ENCODE results near the gene C17orf50.

Gene C17orf50

GRCh38 chr17:35728551-35728950, 32.1 kb upstream of the C17orf50 start:
- no peak for TF ChIP-seq CTCF (IDR thresholded peaks at IDR 0.05; ENCODE audit: insufficient read depth, low read depth, low read length, missing control alignments)
- DNase-seq (ENCODE audit: low read depth) = no peak
- H3K4me3 ChIP-seq (ENCODE audit: low read length) = no peak overlapping the region

GRCh38 chr17:35729405-35729833, 31.3 kb upstream of the C17orf50 start:
- H3K4me3 ChIP-seq (ENCODE audit: low read length) = no peak overlapping the region
- no peak for TF ChIP-seq CTCF (IDR thresholded peaks at IDR 0.05; ENCODE audit: insufficient read depth, low read depth, low read length, missing control alignments)
- no peak for DNase-seq (ENCODE audit: low read depth)

- no peak for TF ChIP-seq CTCF (IDR thresholded peaks at IDR 0.05; ENCODE audit: insufficient read depth, low read depth, low read length, missing control alignments)
- DNase-seq (ENCODE audit: low read depth) = no peak
- no peak overlapping the region for H3K4me3 ChIP-seq (ENCODE audit: low read length)
Measured at GRCh38 chr17:35730400-35731005, 30.2 kb upstream of the C17orf50 start.

GRCh38 chr17:35731239-35731916, 29.3 kb upstream of the C17orf50 start, which contains the start of gene RASL10B:
Gene RASL10B (plus strand): TSS chr17:35731639. CDS start chr17:35735185, 3,546 bp downstream.
- H3K4me3 ChIP-seq (ENCODE audit: low read length) = peak within 1 kb of the TSS; percentile 34
- no peak for TF ChIP-seq CTCF (IDR thresholded peaks at IDR 0.05; ENCODE audit: insufficient read depth, low read depth, low read length, missing control alignments)
- peak; percentile 39 for DNase-seq (ENCODE audit: low read depth)

GRCh38 chr17:35731917-35732805, 28.5 kb upstream of the C17orf50 start:
- TF ChIP-seq CTCF (IDR thresholded peaks at IDR 0.05; ENCODE audit: insufficient read depth, low read depth, low read length, missing control alignments) = no peak
- peak overlapping the region; percentile 34 for H3K4me3 ChIP-seq (ENCODE audit: low read length)
- no peak for DNase-seq (ENCODE audit: low read depth)

GRCh38 chr17:35732806-35733136, 27.9 kb upstream of the C17orf50 start:
- no peak for TF ChIP-seq CTCF (IDR thresholded peaks at IDR 0.05; ENCODE audit: insufficient read depth, low read depth, low read length, missing control alignments)
- no peak for DNase-seq (ENCODE audit: low read depth)
- H3K4me3 ChIP-seq (ENCODE audit: low read length) = no peak overlapping the region
